Hepatocyte (in vitro differentiated cells): ENCODE results near the gene CAMKK2. TPM values are rescaled to one million over a fixed set of nuclear protein-coding genes. Genes with fewer than 3 reads are reported as not detected.
A peak's percentile ranks its signal among the peaks of the same experiment; 100 is the strongest.
"Not testable (repeated sequence)": the region's sequence is repeated elsewhere in the genome, so short reads cannot be mapped to it uniquely, and the experiment has no call there.

ENCODE experiments used
- DNase-seq: peaks from one replicate; pipeline ENCODE4 v3.0.0-alpha.2; 2016; ENCODE audit warnings: low spot score
- H2AFZ ChIP-seq: fragments of 200-600 bp; sonication (generic); 2 replicates; pipeline ENCODE4 v1.6.0; 2016; ENCODE audit warnings: antibody characterized with exemption, mild to moderate bottlenecking
- H3K27ac ChIP-seq: fragments of 200-600 bp; sonication (generic); 2 replicates; pipeline ENCODE4 v1.5.1; 2016; ENCODE audit warnings: mild to moderate bottlenecking
- H3K27me3 ChIP-seq: fragments of 200-600 bp; sonication (generic); 2 replicates; pipeline ENCODE4 v1.6.1; 2016
- H3K36me3 ChIP-seq: fragments of 200-600 bp; sonication (generic); replicated peaks from 2 replicates; pipeline ENCODE4 v1.5.1; 2016; ENCODE audit warnings: low read depth; ENCODE audit not compliant: insufficient read depth
- H3K4me1 ChIP-seq: fragments of 200-600 bp; sonication (generic); 2 replicates; pipeline ENCODE4 v1.5.1; 2016; ENCODE audit warnings: mild to moderate bottlenecking, moderate library complexity; ENCODE audit not compliant: insufficient read depth
- H3K4me2 ChIP-seq: fragments of 200-600 bp; sonication (generic); 2 replicates; pipeline ENCODE4 v1.6.0; 2016
- H3K4me3 ChIP-seq: fragments of 200-600 bp; sonication (generic); 2 replicates; pipeline ENCODE4 v1.5.1; 2016; ENCODE audit warnings: mild to moderate bottlenecking
- H3K79me2 ChIP-seq: fragments of 200-600 bp; sonication (generic); 2 replicates; pipeline ENCODE4 v1.6.0; 2017; ENCODE audit warnings: mild to moderate bottlenecking
- H3K9me2 ChIP-seq: fragments of 200-600 bp; sonication (generic); replicated peaks from 2 replicates; pipeline ENCODE4 v1.6.0; 2017; ENCODE audit warnings: mild to moderate bottlenecking; ENCODE audit not compliant: insufficient read depth
- H3K9me3 ChIP-seq: fragments of 200-600 bp; sonication (generic); 2 replicates; pipeline ENCODE4 v1.5.1; 2016; ENCODE audit warnings: low read depth, mild to moderate bottlenecking
- H4K20me1 ChIP-seq: fragments of 200-600 bp; sonication (generic); 2 replicates; pipeline ENCODE4 v1.6.0; 2016; ENCODE audit warnings: mild to moderate bottlenecking; ENCODE audit not compliant: insufficient read depth, poor library complexity, severe bottlenecking
- CTCF ChIP-seq: fragments of 200-600 bp; sonication (generic); IDR thresholded peaks from 2 replicates; pipeline ENCODE4 v1.5.1; 2016; ENCODE audit warnings: antibody characterized with exemption, mild to moderate bottlenecking; ENCODE audit not compliant: poor library complexity
- EZH2 ChIP-seq: fragments of 200-600 bp; sonication (generic); IDR thresholded peaks from 2 replicates; pipeline ENCODE4 v1.6.1; 2016; ENCODE audit warnings: antibody characterized with exemption, mild to moderate bottlenecking, borderline replicate concordance
- EZH2phosphoT487 ChIP-seq: fragments of 200-600 bp; sonication (generic); IDR thresholded peaks from one replicate; pipeline ENCODE4 v1.6.1; 2018; ENCODE audit warnings: antibody characterized with exemption, mild to moderate bottlenecking, low read depth, moderate library complexity; ENCODE audit not compliant: unreplicated experiment, severe bottlenecking
- WGBS: methylation state at CpG from one replicate; pipeline ENCODE4 v1.1.6; 2016; ENCODE audit warnings: low lambda C conversion rate; ENCODE audit errors: missing lambda C conversion rate; 5-methylcytosine and 5-hydroxymethylcytosine counted together
- polyA plus RNA-seq: library from polyadenylated mRNA; unstranded; fragments of >200 nt; fragmentation: Nextera tagmentation; extraction: Ambion mirVana; gene quantifications from 2 replicates; pipeline ENCODE4 v1.2.1, GENCODE V29; 2016
- total RNA-seq: library from RNA; depleted of rRNA; stranded (reverse); fragments of >200 nt; gene quantifications from 2 replicates; pipeline ENCODE4 v1.2.3, GENCODE V29; 2014

The CAMKK2 gene
- total and polyA plus RNA-seq, 2 experiments from 2014 or later: 21.5 to 21.9 TPM

- Histone ChIP-seq H3K36me3 (no peaks in the 10 kb centered on the region), H3K27ac (no peak overlapping the region), H3K4me2 (peak overlapping the region; percentile 49), H3K9me2 (no peaks in the 10 kb centered on the region), H2AFZ (no peak overlapping the region), H3K79me2 (no peaks in the 10 kb centered on the region), H4K20me1 (no peaks in the 10 kb centered on the region), H3K4me3 (no peak overlapping the region), H3K4me1 (peaks cover 4% of the 10 kb centered on the region), H3K27me3 (no peaks in the 10 kb centered on the region), H3K9me3 (no peaks in the 10 kb centered on the region)
- WGBS: 56% methylated on average over 14 of the region's 14 CpGs
- DNase-seq: no peak
- TF ChIP-seq CTCF: no peak
These were observed 93.8 kb downstream of the CAMKK2 start for GRCh38 chr12:121202407-121203355.

- not testable (repeated sequence) for DNase-seq, H3K4me2 ChIP-seq, H3K79me2 ChIP-seq, H3K36me3 ChIP-seq, H3K9me3 ChIP-seq, H4K20me1 ChIP-seq, H3K9me2 ChIP-seq, H2AFZ ChIP-seq, H3K27ac ChIP-seq, H3K27me3 ChIP-seq, H3K4me3 ChIP-seq, H3K4me1 ChIP-seq
- WGBS: 100% methylated on average over 6 of the region's 6 CpGs
These were observed 95.4 kb downstream of the CAMKK2 start for GRCh38 chr12:121201140-121201539.

GRCh38 chr12:121198949-121199348 is 97.6 kb downstream of the CAMKK2 start:
- no peaks in the 10 kb centered on the region for H3K79me2 ChIP-seq
- H3K27ac ChIP-seq: no peak overlapping the region
- no peak overlapping the region for H3K4me3 ChIP-seq
- no peaks in the 10 kb centered on the region for H3K9me3 ChIP-seq
- no peaks in the 10 kb centered on the region for H3K27me3 ChIP-seq
- no peak for DNase-seq
- WGBS: 65% methylated on average over 7 of the region's 7 CpGs
- H3K9me2 ChIP-seq: no peaks in the 10 kb centered on the region
- H3K4me2 ChIP-seq: no peak overlapping the region
- H3K4me1 ChIP-seq: peaks cover 4% of the 10 kb centered on the region
- H4K20me1 ChIP-seq: no peaks in the 10 kb centered on the region
- H3K36me3 ChIP-seq: no peaks in the 10 kb centered on the region
- TF ChIP-seq EZH2 (no peak), EZH2phosphoT487 (no peak), CTCF (no peak)
- no peak overlapping the region for H2AFZ ChIP-seq

- no peaks in the 10 kb centered on the region for H3K27me3 ChIP-seq
- H3K27ac ChIP-seq: no peak overlapping the region
- no peaks in the 10 kb centered on the region for H4K20me1 ChIP-seq
- H3K4me2 ChIP-seq: no peak overlapping the region
- no peak overlapping the region for H2AFZ ChIP-seq
- 90% methylated on average over 6 of the region's 6 CpGs for WGBS
- no peak for DNase-seq
- no peaks in the 10 kb centered on the region for H3K4me1 ChIP-seq
- no peaks in the 10 kb centered on the region for H3K9me2 ChIP-seq
- no peak overlapping the region for H3K4me3 ChIP-seq
- no peaks in the 10 kb centered on the region for H3K9me3 ChIP-seq
- H3K36me3 ChIP-seq: no peaks in the 10 kb centered on the region
- no peak for TF ChIP-seq CTCF
- no peak for TF ChIP-seq EZH2
- TF ChIP-seq EZH2phosphoT487: no peak
- no peaks in the 10 kb centered on the region for H3K79me2 ChIP-seq
These were observed 99.6 kb downstream of the CAMKK2 start for GRCh38 chr12:121196902-121197301.
